CD14-positive monocyte (primary cell): ENCODE data around the gene ATP2A1. TPM values are rescaled to one million over a fixed set of nuclear protein-coding genes. Genes with fewer than 3 reads are reported as not detected.

Experiments
- DNase-seq, 3 donors: peaks; one replicate each; pipeline ENCODE4 v3.0.0-alpha.2; 2011 to 2022
- H2AFZ ChIP-seq: 2 replicates; pipeline ENCODE4 v1.6.0; 2012; ENCODE audit warnings: mild to moderate bottlenecking, low read depth, low read length, inconsistent platforms; ENCODE audit not compliant: insufficient read depth, poor library complexity, severe bottlenecking
- H3K27ac ChIP-seq, 2 donors: 1 replicate in 1 of 2; 2 replicates in 1 of 2; pipeline ENCODE4 v1.5.1; 2012 to 2013; ENCODE audit warnings: low read length in 2 of 2, control low read depth in 1 of 2, inconsistent platforms in 1 of 2, low read depth in 1 of 2, mild to moderate bottlenecking in 1 of 2
- H3K27me3 ChIP-seq, 2 donors: one replicate each; pipeline versions ENCODE4 v1.6.0 to v1.6.1; 2011 to 2013; ENCODE audit warnings: low read length in 2 of 2; ENCODE audit not compliant: control insufficient read depth in 2 of 2, insufficient read depth in 2 of 2
- H3K36me3 ChIP-seq, 2 donors: replicated peaks in 1 of 2; 1 replicate in 1 of 2; 2 replicates in 1 of 2; pipeline versions ENCODE4 v1.5.1 to v1.6.1; 2012 to 2013; ENCODE audit warnings: low read length in 2 of 2, control low read depth in 1 of 2, inconsistent platforms in 1 of 2, mild to moderate bottlenecking in 1 of 2; ENCODE audit not compliant: insufficient read depth in 2 of 2, control insufficient read depth in 1 of 2
- H3K4me1 ChIP-seq, 2 donors: 1 replicate in 1 of 2; 2 replicates in 1 of 2; pipeline versions ENCODE4 v1.5.1 to v1.6.1; 2012 to 2013; ENCODE audit warnings: low read length in 2 of 2, control low read depth in 1 of 2, inconsistent platforms in 1 of 2, mild to moderate bottlenecking in 1 of 2, moderate library complexity in 1 of 2; ENCODE audit not compliant: insufficient read depth in 2 of 2, control insufficient read depth in 1 of 2
- H3K4me2 ChIP-seq: replicated peaks from 2 replicates; pipeline ENCODE3; 2012; ENCODE audit warnings: low read length, moderate library complexity, mild to moderate bottlenecking; ENCODE audit not compliant: poor library complexity, severe bottlenecking; ENCODE audit errors: extremely low read depth
- H3K4me3 ChIP-seq, 3 experiments: fragments of 200-600 bp in 1 of 3; sonication (generic) in 1 of 3; replicated peaks in 1 of 3; 1 replicate in 2 of 3; 2 replicates in 1 of 3; pipeline ENCODE4 v1.5.1; 2011 to 2013; ENCODE audit warnings: low read length in 3 of 3, mild to moderate bottlenecking in 3 of 3, control low read depth in 2 of 3, low read depth in 2 of 3, inconsistent platforms in 1 of 3, moderate library complexity in 1 of 3
- H3K79me2 ChIP-seq: 2 replicates; pipeline ENCODE4 v1.6.0; 2012; ENCODE audit warnings: mild to moderate bottlenecking, control low read depth, inconsistent platforms, low read length, moderate library complexity; ENCODE audit not compliant: insufficient read depth
- H3K9ac ChIP-seq: 2 replicates; pipeline ENCODE4 v1.6.0; 2017; ENCODE audit warnings: low read length, mild to moderate bottlenecking; ENCODE audit not compliant: insufficient read depth, poor library complexity, severe bottlenecking
- H3K9me3 ChIP-seq, 2 donors: replicated peaks in 1 of 2; 1 replicate in 1 of 2; 2 replicates in 1 of 2; pipeline versions ENCODE4 v1.5.1 to v1.6.1; 2012 to 2013; ENCODE audit warnings: low read length in 2 of 2, control low read depth in 1 of 2; ENCODE audit not compliant: control insufficient read depth in 1 of 2, insufficient read depth in 1 of 2
- H4K20me1 ChIP-seq: 2 replicates; pipeline ENCODE4 v1.6.0; 2012; ENCODE audit warnings: mild to moderate bottlenecking, low read length, control low read depth, moderate library complexity; ENCODE audit not compliant: insufficient read depth
- H3K27ac Mint-ChIP-seq, 7 donors: one replicate each; pipeline ENCODE4 v1.8.0; 2020; ENCODE audit warnings: mild to moderate bottlenecking in 7 of 7, mixed read lengths in 7 of 7, moderate library complexity in 6 of 7, inconsistent platforms in 2 of 7
- H3K27me3 Mint-ChIP-seq, 3 donors: one replicate each; pipeline ENCODE4 v1.8.0; 2021 to 2022; ENCODE audit warnings: low read depth in 3 of 3, mild to moderate bottlenecking in 3 of 3, mixed read lengths in 3 of 3, moderate library complexity in 3 of 3, inconsistent platforms in 1 of 3
- H3K36me3 Mint-ChIP-seq, 2 donors: one replicate each; pipeline ENCODE4 v1.8.0; 2020; ENCODE audit warnings: mixed read lengths in 2 of 2, inconsistent platforms in 1 of 2, mild to moderate bottlenecking in 1 of 2
- H3K4me1 Mint-ChIP-seq: one replicate; pipeline ENCODE4 v1.8.0; 2020; ENCODE audit warnings: mild to moderate bottlenecking, mixed read lengths
- H3K4me3 Mint-ChIP-seq, 2 donors: one replicate each; pipeline ENCODE4 v1.8.0; 2020; ENCODE audit warnings: mild to moderate bottlenecking in 2 of 2, mixed read lengths in 2 of 2, moderate library complexity in 1 of 2
- H3K9me3 Mint-ChIP-seq, 7 donors: one replicate each; pipeline ENCODE4 v1.8.0; 2020 to 2022; ENCODE audit warnings: mixed read lengths in 7 of 7, mild to moderate bottlenecking in 6 of 7, moderate library complexity in 6 of 7, inconsistent platforms in 2 of 7
- CTCF ChIP-seq: fragments of 200-600 bp; IDR thresholded peaks from one replicate; pipeline ENCODE4 v1.8.0; 2022; ENCODE audit warnings: antibody characterized with exemption, mild to moderate bottlenecking
- WGBS: methylation state at CpG from one replicate; pipeline ENCODE4 v1.1.5; 2013; ENCODE audit warnings: missing lambda C conversion rate; ENCODE audit not compliant: insufficient coverage; 5-methylcytosine and 5-hydroxymethylcytosine counted together
- intact Hi-C, 2 donors: fragments of 100-400 bp; cut with micrococcal nuclease; formaldehyde crosslinking; loops; one replicate each; pipeline versions ENCODE4 v1.15.0 to v1.15.1; 2023
- polyA plus RNA-seq, 3 donors: library from polyadenylated mRNA; depleted of rRNA in 1 of 3; unstranded in 2 of 3; stranded (reverse) in 1 of 3; fragments of 300-500 nt in 2 of 3; fragments of >200 nt in 1 of 3; fragmentation: Illumina TruSeq in 2 of 3; gene quantifications; 1 replicate in 2 of 3; 2 replicates in 1 of 3; pipeline ENCODE4 v1.2.3, GENCODE V29; 2012 to 2021

The ATP2A1 gene
- polyA plus RNA-seq, 3 donors = 0.57 TPM; not detected in 2

GRCh38 chr16:28930652-28931051 lies 52.4 kb downstream of the ATP2A1 start:
- H3K27ac ChIP-seq = no peak overlapping the region
- Mint-ChIP-seq H3K4me1 (peaks cover 18% of the 10 kb centered on the region), H3K27ac (peak overlapping the region in 6 of 7 donors; percentile 31 to 79 (median 49))

GRCh38 chr16:28931801-28932225 lies 53.5 kb downstream of the ATP2A1 start, which contains the start of gene CD19:
CD19 (plus strand) TSS chr16:28931971; CDS start chr16:28932001, 30 bp downstream.
- Histone ChIP-seq H4K20me1 (no peaks in the 10 kb centered on the region), H3K9ac (peak within 1 kb of the TSS; percentile 29), H3K27ac (no peak within 1 kb of the TSS), H2AFZ (peak within 1 kb of the TSS; percentile 65), H3K9me3 (no peaks in the 10 kb centered on the region), H3K79me2 (no peaks in the 10 kb centered on the region), H3K4me3 (no peak within 1 kb of the TSS), H3K4me2 (no peak within 1 kb of the TSS), H3K36me3 (no peaks in the 10 kb centered on the region), H3K27me3 (no peaks in the 10 kb centered on the region), H3K4me1 (peaks cover 18 to 19% of the 10 kb centered on the region in 2 donors)
- intact Hi-C loops = no loop called here
- H3K9me3 Mint-ChIP-seq = peaks cover 0 to 2% (median 0%) of the 10 kb centered on the region in 7 donors
- H3K36me3 Mint-ChIP-seq = no peaks in the 10 kb centered on the region
- no peak for TF ChIP-seq CTCF
- H3K27ac Mint-ChIP-seq = peak within 1 kb of the TSS in 5 of 7 donors; percentile 56 to 82 (median 70)
- no peak for DNase-seq
- peaks cover 0 to 1% (median 1%) of the 10 kb centered on the region in 3 donors for H3K27me3 Mint-ChIP-seq
- 83% methylated on average over 5 of the region's 10 CpGs for WGBS
- peak within 1 kb of the TSS in 1 of 2 donors; percentile 50 for H3K4me3 Mint-ChIP-seq
- H3K4me1 Mint-ChIP-seq = peaks cover 22% of the 10 kb centered on the region

More at GRCh38 chr16:28930652-28931051, 52.4 kb downstream of the ATP2A1 start:
- Mint-ChIP-seq H3K27me3 (peaks cover 0 to 4% (median 1%) of the 10 kb centered on the region in 3 donors), H3K36me3 (no peaks in the 10 kb centered on the region), H3K9me3 (no peaks in the 10 kb centered on the region), H3K4me3 (peak overlapping the region in 1 of 2 donors; percentile 27)
- Histone ChIP-seq H3K36me3 (no peaks in the 10 kb centered on the region), H3K9me3 (no peaks in the 10 kb centered on the region), H3K79me2 (no peaks in the 10 kb centered on the region), H4K20me1 (no peaks in the 10 kb centered on the region), H3K4me1 (peaks cover 12 to 14% of the 10 kb centered on the region in 2 donors), H3K4me3 (no peak overlapping the region), H3K9ac (peak overlapping the region; percentile 29), H3K27me3 (no peaks in the 10 kb centered on the region), H3K4me2 (no peak overlapping the region), H2AFZ (peak overlapping the region; percentile 65)
- intact Hi-C loops = no loop called here
- no peak for TF ChIP-seq CTCF
- peak in 2 of 3 donors; percentile 10 to 63 for DNase-seq
- WGBS = 0% methylated on average over 1 of the region's 3 CpGs
